Ascending aorta (tissue), 1 donor: ENCODE results near the gene N4BP2L1. TPM values are rescaled to one million over a fixed set of nuclear protein-coding genes. Genes with fewer than 3 reads are reported as not detected.

Source experiments
- total RNA-seq: library from RNA; depleted of rRNA; stranded (reverse); fragments of >200 nt; gene quantifications from one replicate; pipeline ENCODE4 v1.1.0, GENCODE V29; 2016

N4BP2L1 gene
- total RNA-seq, 1 donor from 2014 or later, result 27.2 TPM

Other genes with a start within 250 kb of the N4BP2L1 start
- not detected for gene ZAR1L, start 112.8 kb downstream of the N4BP2L1 start, total RNA-seq
- 0.64 TPM for gene BRCA2, start 112.6 kb downstream of the N4BP2L1 start, total RNA-seq
- 137 TPM for gene N4BP2L2, start 110.7 kb upstream of the N4BP2L1 start, total RNA-seq
- 31.0 TPM for gene PDS5B, start 158.3 kb upstream of the N4BP2L1 start, total RNA-seq